HepG2 (cell line): ENCODE data around the gene ART4. TPM values are rescaled to one million over a fixed set of nuclear protein-coding genes. Genes with fewer than 3 reads are reported as not detected.

Experiments used
- CHD4 ChIP-seq: fragments of 200-600 bp; sonication (generic); IDR thresholded peaks from 2 replicates; pipeline ENCODE4 v1.7.0; 2017; ENCODE audit warnings: mild to moderate bottlenecking, low read length, borderline replicate concordance
- FOSL1 ChIP-seq: sonication (generic); formaldehyde crosslinking; IDR thresholded peaks from 2 replicates; pipeline ENCODE4 v1.9.0; 2021; ENCODE audit warnings: missing genetic modification reagents, borderline replicate concordance
- FOXA3 ChIP-seq: IDR thresholded peaks from 2 replicates; pipeline ENCODE4 v1.6.1; 2016; ENCODE audit warnings: missing genetic modification reagents, missing compliant biosample characterization
- GATAD2A ChIP-seq: IDR thresholded peaks from 2 replicates; pipeline ENCODE4 v1.6.1; 2016
- GMEB2 ChIP-seq: IDR thresholded peaks from 2 replicates; pipeline ENCODE4 v1.6.1; 2016; ENCODE audit warnings: missing biosample characterization, missing genetic modification reagents, low read depth
- GZF1 ChIP-seq: sonication (generic); formaldehyde crosslinking; IDR thresholded peaks from 2 replicates; pipeline ENCODE4 v1.5.1; 2020; ENCODE audit warnings: mild to moderate bottlenecking, missing genetic modification reagents
- HMG20A ChIP-seq: IDR thresholded peaks from 2 replicates; pipeline ENCODE4 v1.6.1; 2016; ENCODE audit warnings: borderline replicate concordance
- PAWR ChIP-seq: sonication (generic); formaldehyde crosslinking; IDR thresholded peaks from 2 replicates; pipeline ENCODE4 v1.4.0; 2020; ENCODE audit warnings: missing genetic modification reagents, mild to moderate bottlenecking, borderline replicate concordance
- PRDM10 ChIP-seq: sonication (generic); formaldehyde crosslinking; IDR thresholded peaks from 2 replicates; pipeline ENCODE4 v1.4.0; 2020; ENCODE audit warnings: low read depth, missing genetic modification reagents
- SATB2 ChIP-seq: sonication (generic); formaldehyde crosslinking; IDR thresholded peaks from 2 replicates; pipeline ENCODE4 v1.5.0; 2020; ENCODE audit warnings: missing genetic modification reagents
- SNAPC2 ChIP-seq: sonication (generic); formaldehyde crosslinking; IDR thresholded peaks from 2 replicates; pipeline ENCODE4 v1.8.1; 2022; ENCODE audit warnings: mild to moderate bottlenecking, missing genetic modification reagents
- TAF1 ChIP-seq: sonication (generic); formaldehyde crosslinking; IDR thresholded peaks from 2 replicates; pipeline ENCODE4 v1.4.0; 2020; ENCODE audit warnings: missing genetic modification reagents
- ZNF10 ChIP-seq: sonication (generic); formaldehyde crosslinking; IDR thresholded peaks from 2 replicates; pipeline ENCODE4 v1.4.0; 2020; ENCODE audit warnings: mild to moderate bottlenecking, low read depth, missing genetic modification reagents, borderline replicate concordance
- ZNF44 ChIP-seq: sonication (generic); formaldehyde crosslinking; IDR thresholded peaks from 2 replicates; pipeline ENCODE4 v1.5.1; 2020; ENCODE audit warnings: mild to moderate bottlenecking, missing genetic modification reagents
- ZNF674 ChIP-seq: sonication (generic); formaldehyde crosslinking; IDR thresholded peaks from 2 replicates; pipeline ENCODE4 v1.5.0; 2020; ENCODE audit warnings: low read depth, mild to moderate bottlenecking, missing genetic modification reagents
- ZNF704 ChIP-seq: sonication (generic); formaldehyde crosslinking; IDR thresholded peaks from 2 replicates; pipeline ENCODE4 v1.8.1; 2023; ENCODE audit warnings: mild to moderate bottlenecking, inconsistent platforms, moderate library complexity, missing genetic modification reagents, borderline replicate concordance
- polyA plus RNA-seq, 8 experiments: library from polyadenylated mRNA; depleted of rRNA in 3 of 8; stranded (reverse) in 7 of 8; unstranded in 1 of 8; fragments of >200 nt; fragmentation: Illumina TruSeq in 4 of 8; extraction: Trizol in 4 of 8; gene quantifications; 2 replicates each; pipeline versions ENCODE4 v1.2.1 to v1.2.3, GENCODE V29; 2011 to 2016; ENCODE audit warnings: low read depth in 4 of 8, missing spikeins in 1 of 8, mixed read lengths in 1 of 8; ENCODE audit not compliant: insufficient read depth in 1 of 8
- total RNA-seq, 5 experiments: library from RNA; depleted of rRNA; stranded (reverse); fragments of >200 nt; fragmentation: Illumina TruSeq; extraction: Trizol; gene quantifications; 2 replicates each; pipeline ENCODE4 v1.2.3, GENCODE V29; 2016; ENCODE audit warnings: low read depth in 1 of 5
- TF ChIP-seq, protein P1 (sequence below): sonication (generic); formaldehyde crosslinking; IDR thresholded peaks from 2 replicates; pipeline ENCODE4 v1.8.1; 2023; ENCODE audit warnings: mild to moderate bottlenecking, missing genetic modification reagents, borderline replicate concordance
- TF ChIP-seq, protein P2 (sequence below): sonication (generic); formaldehyde crosslinking; IDR thresholded peaks from 2 replicates; pipeline ENCODE4 v1.4.0; 2020; ENCODE audit warnings: missing genetic modification reagents
- TF ChIP-seq, protein P3 (sequence below): sonication (generic); formaldehyde crosslinking; conservative IDR thresholded peaks from 2 replicates; pipeline ENCODE4 v1.8.0; 2022; ENCODE audit warnings: missing genetic modification reagents

The ART4 gene
- total and polyA plus RNA-seq, 2 of the 13 experiments (the other 11 are each of a cell fraction or from before 2014, with no cell fraction given): 17.6 to 20.3 TPM

DNA sequence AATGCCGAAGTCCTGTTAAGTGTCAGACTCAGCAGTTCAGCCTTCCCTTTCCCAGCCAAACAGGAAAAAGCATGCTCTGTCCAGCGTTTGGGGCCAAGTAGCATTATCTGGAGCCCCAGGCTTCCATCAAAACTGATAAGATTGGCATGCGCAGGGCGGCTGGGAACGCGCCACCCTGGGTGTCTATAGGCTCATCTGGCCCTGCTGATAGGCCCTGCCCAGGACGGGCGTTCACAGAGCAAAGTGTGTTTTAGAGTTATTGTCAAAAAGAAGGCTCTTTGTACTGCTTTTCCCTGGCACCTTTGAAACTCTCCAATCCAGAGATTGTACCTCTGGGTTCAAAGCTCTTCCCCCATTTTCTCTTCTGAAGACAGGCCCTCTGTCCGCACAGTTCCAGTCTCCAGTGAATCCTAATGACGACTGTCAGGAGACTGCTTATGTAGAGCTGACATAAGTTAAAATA is at the start of gene ART4 (continued):
- TF ChIP-seq GZF1 (CRISPR knock-in tag) (no peak), PRDM10 (no peak), FOXA3 (CRISPR knock-in tag) (no peak; the same call in 1 of the 2 replicates), GMEB2 (CRISPR knock-in tag) (no peak), GATAD2A (CRISPR knock-in tag) (peak; percentile 43), SATB2 (CRISPR knock-in tag) (no peak), FOSL1 (CRISPR knock-in tag) (no peak), PAWR (CRISPR knock-in tag) (no peak), ZNF704 (CRISPR knock-in tag) (no peak), ZNF674 (no peak), SNAPC2 (CRISPR knock-in tag) (no peak), TAF1 (CRISPR knock-in tag) (peak; percentile 64), ZNF44 (CRISPR knock-in tag) (no peak), HMG20A (CRISPR knock-in tag) (no peak), ZNF10 (CRISPR knock-in tag) (no peak), CHD4 (no peak)
- TF ChIP-seq, protein P1, sequence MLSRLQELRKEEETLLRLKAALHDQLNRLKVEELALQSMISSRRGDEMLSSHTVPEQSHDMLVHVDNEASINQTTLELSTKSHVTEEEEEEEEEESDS (CRISPR knock-in tag): no peak
- TF ChIP-seq, protein P2, sequence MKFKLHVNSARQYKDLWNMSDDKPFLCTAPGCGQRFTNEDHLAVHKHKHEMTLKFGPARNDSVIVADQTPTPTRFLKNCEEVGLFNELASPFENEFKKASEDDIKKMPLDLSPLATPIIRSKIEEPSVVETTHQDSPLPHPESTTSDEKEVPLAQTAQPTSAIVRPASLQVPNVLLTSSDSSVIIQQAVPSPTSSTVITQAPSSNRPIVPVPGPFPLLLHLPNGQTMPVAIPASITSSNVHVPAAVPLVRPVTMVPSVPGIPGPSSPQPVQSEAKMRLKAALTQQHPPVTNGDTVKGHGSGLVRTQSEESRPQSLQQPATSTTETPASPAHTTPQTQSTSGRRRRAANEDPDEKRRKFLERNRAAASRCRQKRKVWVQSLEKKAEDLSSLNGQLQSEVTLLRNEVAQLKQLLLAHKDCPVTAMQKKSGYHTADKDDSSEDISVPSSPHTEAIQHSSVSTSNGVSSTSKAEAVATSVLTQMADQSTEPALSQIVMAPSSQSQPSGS: no peak
- TF ChIP-seq, protein P3, sequence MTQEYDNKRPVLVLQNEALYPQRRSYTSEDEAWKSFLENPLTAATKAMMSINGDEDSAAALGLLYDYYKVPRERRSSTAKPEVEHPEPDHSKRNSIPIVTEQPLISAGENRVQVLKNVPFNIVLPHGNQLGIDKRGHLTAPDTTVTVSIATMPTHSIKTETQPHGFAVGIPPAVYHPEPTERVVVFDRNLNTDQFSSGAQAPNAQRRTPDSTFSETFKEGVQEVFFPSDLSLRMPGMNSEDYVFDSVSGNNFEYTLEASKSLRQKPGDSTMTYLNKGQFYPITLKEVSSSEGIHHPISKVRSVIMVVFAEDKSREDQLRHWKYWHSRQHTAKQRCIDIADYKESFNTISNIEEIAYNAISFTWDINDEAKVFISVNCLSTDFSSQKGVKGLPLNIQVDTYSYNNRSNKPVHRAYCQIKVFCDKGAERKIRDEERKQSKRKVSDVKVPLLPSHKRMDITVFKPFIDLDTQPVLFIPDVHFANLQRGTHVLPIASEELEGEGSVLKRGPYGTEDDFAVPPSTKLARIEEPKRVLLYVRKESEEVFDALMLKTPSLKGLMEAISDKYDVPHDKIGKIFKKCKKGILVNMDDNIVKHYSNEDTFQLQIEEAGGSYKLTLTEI (CRISPR knock-in tag): no peak
